K562 (cell line): Measurements from ENCODE around the gene STX17. TPM values are rescaled to one million over a fixed set of nuclear protein-coding genes. Genes with fewer than 3 reads are reported as not detected.

Experiments
- ATAC-seq: fragments of 200-7000 bp; cut with Tn5 transposase; 3 replicates; pipeline ENCODE4 v1.9.1; 2020; ENCODE audit warnings: moderate library complexity
- BruUV-seq: library from RNA; stranded (reverse); fragments of 400-500 nt; replicated peaks from 2 replicates; lab custom pipeline; 2021; lab: Mats Ljungman, UMichigan
- CTCF ChIA-PET: fragments of 300-600 bp; formaldehyde crosslinking; extraction: SDS; loops from one replicate; lab custom pipeline; 2021; ENCODE audit warnings: low intra/inter-chr PET ratio; lab: Yijun Ruan, JAX
- POLR2A ChIA-PET: fragments of 300-600, 350-650 bp; sonication (Branson Sonifier 250); formaldehyde crosslinking; extraction: SDS; loops from one replicate; lab custom pipeline; 2021; ENCODE audit warnings: antibody characterized with exemption, inconsistent platforms; lab: Yijun Ruan, JAX
- DNase-seq, 4 experiments: peaks; one replicate each; pipeline versions ENCODE4 v3.0.0 to v3.0.0-alpha.2; 2011 to 2018; ENCODE audit warnings: low spot score in 3 of 4, mixed read lengths in 3 of 4; ENCODE audit errors: extremely low read depth in 1 of 4
- FAIRE-seq: peaks from 2 replicates; lab custom pipeline; 2011; peaks lifted over from hg19 to GRCh38; lab: Jason Lieb, UNC
- H2AFZ ChIP-seq: 2 replicates; pipeline ENCODE4 v1.6.0; 2011; ENCODE audit warnings: low read depth, low read length, control low read depth, inconsistent platforms
- H3K27ac ChIP-seq: fragments of 200-600 bp; 3 replicates; pipeline ENCODE4 v1.8.0; 2011; ENCODE audit warnings: low read depth, mild to moderate bottlenecking, control low read depth, inconsistent platforms, low read length, moderate library complexity, mixed read lengths; ENCODE audit errors: extremely low read depth
- H3K27me3 ChIP-seq, 2 experiments: fragments of 300-600 bp in 1 of 2; 2 replicates in 1 of 2; 3 replicates in 1 of 2; pipeline versions ENCODE4 v1.6.0 to v1.8.0; 2011; ENCODE audit warnings: inconsistent platforms in 2 of 2, low read length in 2 of 2, mild to moderate bottlenecking in 1 of 2, mixed read lengths in 1 of 2, moderate library complexity in 1 of 2; ENCODE audit not compliant: control insufficient read depth in 2 of 2, insufficient read depth in 2 of 2
- H3K36me3 ChIP-seq: fragments of 300-600 bp; 3 replicates; pipeline ENCODE4 v1.8.0; 2011; ENCODE audit warnings: mild to moderate bottlenecking, low read length, inconsistent platforms; ENCODE audit not compliant: control insufficient read depth, insufficient read depth
- H3K4me1 ChIP-seq, 2 experiments: fragments of 200-600 bp in 1 of 2; replicated peaks in 1 of 2; 2 replicates in 1 of 2; 3 replicates in 1 of 2; pipeline versions ENCODE4 v1.5.1 to v1.8.0; 2011; ENCODE audit warnings: inconsistent platforms in 2 of 2, low read length in 2 of 2, mild to moderate bottlenecking in 1 of 2, mixed read lengths in 1 of 2, moderate library complexity in 1 of 2; ENCODE audit not compliant: control insufficient read depth in 2 of 2, insufficient read depth in 2 of 2
- H3K4me2 ChIP-seq: 2 replicates; pipeline ENCODE4 v1.6.1; 2011; ENCODE audit warnings: low read length, control low read depth, inconsistent platforms, mixed read lengths; ENCODE audit not compliant: insufficient read depth
- H3K4me3 ChIP-seq: fragments of 200-600 bp; sonication (generic), shearing (Covaris generic); 2 replicates; pipeline ENCODE4 v1.5.1; 2016; ENCODE audit warnings: control low read depth, inconsistent platforms
- H3K79me2 ChIP-seq: fragments of 200-600 bp; 3 replicates; pipeline ENCODE4 v1.8.0; 2011; ENCODE audit warnings: low read length, inconsistent platforms; ENCODE audit not compliant: control insufficient read depth, insufficient read depth
- H3K9ac ChIP-seq, 2 experiments: 2 replicates each; pipeline versions ENCODE4 v1.6.0 to v1.6.1; 2011; ENCODE audit warnings: low read depth in 2 of 2, low read length in 2 of 2, control low read depth in 1 of 2, inconsistent platforms in 1 of 2, mild to moderate bottlenecking in 1 of 2, mixed read lengths in 1 of 2; ENCODE audit not compliant: insufficient read depth in 1 of 2
- H3K9me1 ChIP-seq: one replicate; pipeline ENCODE4 v1.6.0; 2011; ENCODE audit warnings: inconsistent platforms, mild to moderate bottlenecking, low read length, moderate library complexity; ENCODE audit not compliant: control insufficient read depth, insufficient read depth
- H3K9me3 ChIP-seq: replicated peaks from 2 replicates; pipeline ENCODE4 v1.5.1; 2011; ENCODE audit warnings: low read depth, low read length, inconsistent platforms; ENCODE audit not compliant: control insufficient read depth, insufficient read depth
- H4K20me1 ChIP-seq: replicated peaks from 2 replicates; pipeline ENCODE4 v1.6.1; 2011; ENCODE audit warnings: low read length, inconsistent platforms, mixed read lengths; ENCODE audit not compliant: control insufficient read depth, insufficient read depth
- CC2D1A ChIP-seq: fragments of 450-650 bp; IDR thresholded peaks from 2 replicates; pipeline ENCODE4 v1.6.1; 2017; ENCODE audit warnings: mild to moderate bottlenecking
- CEBPZ ChIP-seq: fragments of 150-350 bp; IDR thresholded peaks from 2 replicates; pipeline ENCODE4 v1.6.1; 2014; ENCODE audit warnings: low read depth, mild to moderate bottlenecking, low read length, borderline replicate concordance
- DPF2 ChIP-seq: fragments of 450-650 bp; IDR thresholded peaks from 2 replicates; pipeline ENCODE4 v1.6.1; 2016
- FOXK2 ChIP-seq, 2 experiments: fragments of 450-650 bp; IDR thresholded peaks in 1 of 2; conservative IDR thresholded peaks in 1 of 2; 2 replicates each; pipeline ENCODE4 v1.6.1; 2016; ENCODE audit warnings: low read depth in 2 of 2, mild to moderate bottlenecking in 1 of 2
- RB1 ChIP-seq: fragments of 450-650 bp; IDR thresholded peaks from 2 replicates; pipeline ENCODE4 v1.6.1; 2017; ENCODE audit warnings: low read depth, mild to moderate bottlenecking
- RREB1 ChIP-seq: fragments of 250-450 bp; sonication (Bioruptor Pico); IDR thresholded peaks from 2 replicates; pipeline ENCODE4 v1.4.0; 2020
- ZBTB9 ChIP-seq: fragments of 450-650 bp; formaldehyde crosslinking; IDR thresholded peaks from 2 replicates; pipeline ENCODE4 v1.4.0; 2020; ENCODE audit warnings: mild to moderate bottlenecking, moderate library complexity
- ZNF212 ChIP-seq: fragments of 450-650 bp; formaldehyde crosslinking; IDR thresholded peaks from 2 replicates; pipeline ENCODE4 v1.4.0; 2020; ENCODE audit warnings: mild to moderate bottlenecking
- ZNF263 ChIP-seq: sonication (generic); formaldehyde crosslinking; IDR thresholded peaks from 2 replicates; pipeline ENCODE4 v1.8.0; 2022; ENCODE audit warnings: mild to moderate bottlenecking, missing genetic modification reagents, borderline replicate concordance
- ZNF780A ChIP-seq: fragments of 250-450 bp; sonication (Bioruptor Pico); IDR thresholded peaks from 2 replicates; pipeline ENCODE4 v1.5.0; 2021; ENCODE audit warnings: mild to moderate bottlenecking
- ZNF79 ChIP-seq: fragments of 250-450 bp; sonication (Bioruptor Pico); IDR thresholded peaks from 2 replicates; pipeline ENCODE4 v1.4.0; 2020; ENCODE audit warnings: low read depth, mild to moderate bottlenecking, moderate library complexity
- ZNF830 ChIP-seq: fragments of 250-450 bp; sonication (Bioruptor Pico); IDR thresholded peaks from 2 replicates; pipeline ENCODE4 v1.5.0; 2021; ENCODE audit warnings: mild to moderate bottlenecking
- whole genome bisulfite sequencing: fragments of 100-300 bp; shearing (Covaris generic); methylation state at CpG from one replicate; pipeline ENCODE4 v1.1.6; 2016; ENCODE audit warnings: low coverage, mixed read lengths; ENCODE audit not compliant: insufficient coverage; ENCODE audit errors: missing lambda C conversion rate; 5-methylcytosine and 5-hydroxymethylcytosine counted together
- in situ Hi-C: fragments of 300-500 bp; cut with MboI; formaldehyde crosslinking; loops from 4 replicates; pipeline ENCODE4 v1.15.0; 2018; ENCODE audit warnings: inconsistent platforms, mixed read lengths
- intact Hi-C: fragments of 100-400 bp; cut with micrococcal nuclease; formaldehyde crosslinking; loops from 2 replicates; pipeline ENCODE4 v1.14.2; 2022
- polyA plus RNA-seq, 8 experiments: library from polyadenylated mRNA; depleted of rRNA in 4 of 8; stranded (reverse) in 5 of 8; unstranded in 3 of 8; fragments of >200 nt; fragmentation: Nextera tagmentation in 2 of 8; fragmentation: Illumina TruSeq in 1 of 8; extraction: Ambion mirVana in 2 of 8; extraction: Trizol in 1 of 8; gene quantifications; 2 replicates each; pipeline versions ENCODE4 v1.2.1 to v1.2.3, GENCODE V29; 2011 to 2014; ENCODE audit warnings: inconsistent platforms in 1 of 8, missing spikeins in 1 of 8
- total RNA-seq, 7 experiments: library from RNA; depleted of rRNA in 6 of 7; stranded (reverse); fragments of >200 nt in 6 of 7; fragmentation: Illumina TruSeq in 2 of 7; extraction: Trizol in 2 of 7; gene quantifications; 2 replicates each; pipeline versions ENCODE4 v1.2.1 to v1.2.3, GENCODE V29; 2011 to 2021; ENCODE audit warnings: low replicate concordance in 1 of 7

STX17 gene
- total and polyA plus RNA-seq, 9 of the 15 experiments (the other 6 are each of a cell fraction or from before 2014, with no cell fraction given): 14.4 to 25.1 (median 19.0) TPM

- H2AFZ ChIP-seq: no peak overlapping the region
- WGBS: 82% methylated on average over 2 of the region's 2 CpGs
- intact Hi-C loops (no loop called here), in situ Hi-C loops (no loop called here)
- H3K9me3 ChIP-seq: no peaks in the 10 kb centered on the region
- DNase-seq: no peak
- peaks cover 10% of the 10 kb centered on the region; the same call in 1 of the 3 replicates for H3K36me3 ChIP-seq
- ChIA-PET CTCF (no interaction called here), POLR2A (interaction anchor here (2.2 kb wide), 1 partner anchor 11 kb away, joined by 8 read pairs; no protein-coding TSS in a partner anchor)
- no peak overlapping the region for H3K4me2 ChIP-seq
- H3K9me1 ChIP-seq: no peaks in the 10 kb centered on the region
- H3K27ac ChIP-seq: no peak overlapping the region
- no peak for FAIRE-seq
- no peaks in the 10 kb centered on the region for H4K20me1 ChIP-seq
- ATAC-seq: no peak
- no peaks in the 10 kb centered on the region for H3K27me3 ChIP-seq
- H3K79me2 ChIP-seq: no peaks in the 10 kb centered on the region
- no peaks in the 10 kb centered on the region for H3K4me1 ChIP-seq
- no peak overlapping the region for H3K4me3 ChIP-seq
- TF ChIP-seq ZNF79 (no peak), DPF2 (no peak), FOXK2 (conservative IDR thresholded peaks at IDR 0.05 in 1 of 2, IDR thresholded peaks at IDR 0.05 in 1 of 2; ENCODE audit: low read depth in 2 of 2) (no peak), RREB1 (no peak), ZBTB9 (CRISPR knock-in tag) (no peak), CEBPZ (no peak), ZNF780A (CRISPR knock-in tag) (no peak), ZNF263 (no peak), RB1 (no peak), ZNF212 (CRISPR knock-in tag) (no peak), CC2D1A (no peak), ZNF830 (no peak)
- no TSS peak for BruUV-seq
- H3K9ac ChIP-seq: no peak overlapping the region
These were observed 61.0 kb downstream of the STX17 start for GRCh38 chr9:99967457-99967856.
